ENCODE data around the gene GON4L.
"Not testable (repeated sequence)": the region's sequence is repeated elsewhere in the genome, so short reads cannot be mapped to it uniquely, and the experiment has no call there.

GON4L gene

DNA sequence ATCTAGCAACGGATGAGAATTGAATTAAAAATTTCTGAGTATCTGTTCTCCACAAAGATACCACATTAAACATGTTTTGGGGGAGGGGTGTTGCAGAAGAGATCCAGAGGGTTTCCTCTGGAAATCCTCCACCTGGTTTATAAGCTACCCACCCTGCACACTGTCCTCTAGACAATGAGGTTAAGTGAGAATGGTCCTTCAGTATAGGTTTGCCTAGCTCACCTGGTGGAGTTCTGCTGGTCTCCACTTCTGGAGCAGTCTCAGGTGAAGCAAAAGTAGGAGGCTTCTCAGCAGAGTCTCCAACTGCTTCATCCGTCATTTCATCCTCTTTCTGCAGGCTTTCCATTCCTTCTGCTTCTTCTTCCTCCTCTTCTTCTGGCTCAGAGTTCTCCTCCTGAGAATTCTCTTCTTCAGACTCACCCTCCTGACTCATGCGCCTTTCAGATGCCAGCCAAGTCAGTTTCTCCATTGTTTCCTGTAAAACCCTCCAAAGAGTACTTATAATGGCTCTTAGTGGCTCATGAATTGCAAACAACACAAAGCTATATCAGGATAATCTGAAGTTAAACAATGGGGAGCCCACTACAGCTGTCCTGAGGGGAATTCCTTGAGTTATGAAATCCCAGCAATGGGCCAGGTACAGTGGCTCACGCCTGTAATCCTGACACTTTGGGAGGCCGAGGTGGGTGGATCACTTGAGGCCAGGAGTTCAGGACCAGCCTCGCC lies 93.8 kb downstream of the GON4L start:
- H3K27me3 Mint-ChIP-seq (ENCODE audit: low read depth, poor library complexity); H3K27ac Mint-ChIP-seq; H3K4me3 Mint-ChIP-seq; H3K9me3 Mint-ChIP-seq; DNase-seq: not testable (repeated sequence)
- Mint-ChIP-seq H3K36me3 (ENCODE audit: low read depth) (peaks cover 66% of the 10 kb centered on the region), H3K4me1 (peaks cover 11% of the 10 kb centered on the region)

DNA sequence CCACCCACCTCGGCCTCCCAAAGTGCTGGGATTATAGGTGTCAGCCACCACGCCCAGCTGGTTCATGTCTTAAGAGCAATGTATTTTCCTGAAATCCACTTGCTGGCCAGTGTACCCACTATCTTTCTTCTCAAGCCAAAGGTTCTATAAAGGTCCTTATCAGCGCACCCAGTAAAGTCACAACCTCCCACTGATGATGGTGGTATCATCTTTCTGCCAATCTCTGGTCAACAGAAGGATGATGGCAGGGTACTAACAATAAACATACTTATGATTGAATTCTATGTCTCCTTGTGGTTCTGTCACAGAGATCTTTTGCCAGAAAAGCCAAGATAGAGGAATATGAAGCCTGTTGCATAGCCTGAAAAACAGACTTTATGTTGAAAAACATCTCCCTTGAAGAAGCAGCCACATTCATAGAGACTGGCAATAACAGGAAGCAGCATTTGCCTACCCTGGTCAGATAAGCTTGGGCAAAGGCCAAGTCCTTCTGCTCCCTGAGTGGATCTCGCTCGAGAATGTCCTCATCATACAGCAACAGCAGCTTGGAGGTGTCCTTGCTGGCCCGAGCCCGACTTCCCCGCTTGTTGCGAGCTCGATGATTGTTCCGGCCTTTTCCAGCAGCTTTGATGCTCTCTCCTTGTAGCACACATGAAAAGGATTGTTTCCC lies 95.1 kb downstream of the GON4L start:
- H3K27me3 Mint-ChIP-seq (ENCODE audit: low read depth, poor library complexity) = no peaks in the 10 kb centered on the region
- no peaks in the 10 kb centered on the region for H3K9me3 Mint-ChIP-seq
- H3K36me3 Mint-ChIP-seq (ENCODE audit: low read depth) = peaks cover 68% of the 10 kb centered on the region
- no peak overlapping the region for H3K4me3 Mint-ChIP-seq
- H3K4me1 Mint-ChIP-seq = peaks cover 11% of the 10 kb centered on the region
- DNase-seq = no peak
- H3K27ac Mint-ChIP-seq = no peak overlapping the region
- TF ChIP-seq, protein P1, sequence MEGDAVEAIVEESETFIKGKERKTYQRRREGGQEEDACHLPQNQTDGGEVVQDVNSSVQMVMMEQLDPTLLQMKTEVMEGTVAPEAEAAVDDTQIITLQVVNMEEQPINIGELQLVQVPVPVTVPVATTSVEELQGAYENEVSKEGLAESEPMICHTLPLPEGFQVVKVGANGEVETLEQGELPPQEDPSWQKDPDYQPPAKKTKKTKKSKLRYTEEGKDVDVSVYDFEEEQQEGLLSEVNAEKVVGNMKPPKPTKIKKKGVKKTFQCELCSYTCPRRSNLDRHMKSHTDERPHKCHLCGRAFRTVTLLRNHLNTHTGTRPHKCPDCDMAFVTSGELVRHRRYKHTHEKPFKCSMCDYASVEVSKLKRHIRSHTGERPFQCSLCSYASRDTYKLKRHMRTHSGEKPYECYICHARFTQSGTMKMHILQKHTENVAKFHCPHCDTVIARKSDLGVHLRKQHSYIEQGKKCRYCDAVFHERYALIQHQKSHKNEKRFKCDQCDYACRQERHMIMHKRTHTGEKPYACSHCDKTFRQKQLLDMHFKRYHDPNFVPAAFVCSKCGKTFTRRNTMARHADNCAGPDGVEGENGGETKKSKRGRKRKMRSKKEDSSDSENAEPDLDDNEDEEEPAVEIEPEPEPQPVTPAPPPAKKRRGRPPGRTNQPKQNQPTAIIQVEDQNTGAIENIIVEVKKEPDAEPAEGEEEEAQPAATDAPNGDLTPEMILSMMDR (IDR thresholded peaks at IDR 0.05) = no peak

DNA sequence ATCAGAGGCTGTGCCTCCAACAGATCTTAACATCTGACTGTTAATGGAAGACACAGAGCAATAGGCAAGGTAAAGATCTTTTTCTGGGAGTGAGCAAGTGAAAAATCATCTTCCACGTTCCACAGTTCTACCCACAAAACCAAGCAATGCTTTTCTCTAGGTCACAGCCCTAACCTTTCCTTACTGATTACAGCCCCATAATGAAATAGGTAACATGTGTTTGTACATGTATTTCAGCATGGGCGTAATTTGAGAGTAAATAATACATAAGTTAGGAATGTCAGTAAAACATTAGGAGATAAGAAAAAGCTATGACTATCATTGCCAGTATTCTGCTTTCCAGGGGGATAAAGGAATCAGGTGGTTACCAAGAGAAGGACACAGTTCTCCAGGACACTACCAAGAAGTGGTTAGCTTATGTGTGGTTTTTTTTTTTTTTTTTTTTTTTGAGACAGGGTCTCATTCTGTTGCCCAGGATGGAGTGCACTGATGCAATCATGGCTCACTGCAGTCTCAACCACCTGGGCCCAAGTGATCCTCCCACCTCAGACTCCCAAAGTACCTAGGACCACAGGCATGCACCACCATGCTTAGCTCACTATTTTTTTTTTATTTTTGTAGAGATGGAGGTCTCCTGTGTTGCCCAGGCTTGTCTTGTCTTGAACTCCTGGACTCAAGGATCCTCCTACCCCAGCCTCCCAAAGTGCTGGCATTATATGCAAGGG lies 96.1 kb downstream of the GON4L start:
- Mint-ChIP-seq H3K4me1 (peaks cover 8% of the 10 kb centered on the region), H3K27ac (peak overlapping the region; percentile 10), H3K36me3 (ENCODE audit: low read depth) (peaks cover 67% of the 10 kb centered on the region), H3K27me3 (ENCODE audit: low read depth, poor library complexity) (no peaks in the 10 kb centered on the region), H3K9me3 (no peaks in the 10 kb centered on the region), H3K4me3 (no peak overlapping the region)
- no peak for DNase-seq
- TF ChIP-seq, protein P1 (IDR thresholded peaks at IDR 0.05) = no peak

DNA sequence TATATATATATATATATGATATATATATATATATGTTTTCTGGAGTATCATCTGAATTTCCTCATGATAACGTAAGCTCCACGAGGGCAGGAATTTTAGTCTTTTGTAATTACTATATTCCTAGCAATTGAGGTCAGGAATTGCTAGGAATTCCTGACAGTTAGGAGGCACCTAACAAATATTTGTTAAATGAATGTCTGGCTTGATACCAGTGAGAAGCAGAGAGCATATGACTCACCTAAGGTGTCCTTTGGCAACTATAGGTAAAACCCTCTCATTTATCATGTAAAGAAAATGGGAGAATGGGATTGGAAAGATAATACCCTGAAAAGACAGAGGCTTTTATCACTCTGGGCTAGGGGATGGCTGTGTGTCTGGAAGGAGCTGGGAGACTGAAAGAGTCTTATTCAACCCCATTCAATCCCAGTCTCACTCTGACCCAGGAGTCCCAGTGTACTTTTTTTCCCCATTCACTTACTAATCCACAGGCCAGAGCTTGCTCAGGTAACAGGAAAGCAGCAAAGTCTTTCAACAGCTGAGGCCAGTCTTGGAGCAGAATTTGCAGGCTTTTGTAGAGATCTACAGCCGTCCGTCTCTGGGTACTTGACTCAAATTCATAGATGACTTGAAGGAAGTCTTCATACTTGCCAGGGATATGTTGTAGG lies 96.9 kb downstream of the GON4L start:
- Mint-ChIP-seq H3K9me3 (no peaks in the 10 kb centered on the region), H3K27ac (peak overlapping the region; percentile 10), H3K36me3 (ENCODE audit: low read depth) (peaks cover 66% of the 10 kb centered on the region), H3K4me3 (no peak overlapping the region), H3K27me3 (ENCODE audit: low read depth, poor library complexity) (no peaks in the 10 kb centered on the region), H3K4me1 (no peaks in the 10 kb centered on the region)
- no peak for DNase-seq
- TF ChIP-seq, protein P1 (IDR thresholded peaks at IDR 0.05) = no peak

DNA sequence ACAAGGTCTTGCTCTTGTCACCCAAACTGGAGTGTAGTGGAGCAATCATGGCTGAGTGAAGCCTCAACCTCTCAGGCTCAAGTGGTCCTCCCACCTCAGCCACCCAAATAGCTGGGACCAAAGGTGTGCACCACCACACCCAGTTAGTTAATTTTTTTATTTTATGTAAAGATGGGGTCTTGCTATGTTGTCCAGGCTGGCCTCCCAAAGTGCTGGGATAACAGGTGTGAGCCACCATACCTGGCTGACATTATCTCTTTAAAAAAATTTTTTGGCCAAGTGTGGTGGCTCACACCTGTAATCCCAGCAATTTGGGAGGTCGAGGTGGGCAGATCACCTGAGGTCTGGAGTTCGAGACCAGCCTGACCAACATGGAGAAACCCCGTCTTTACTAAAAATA lies 98.0 kb downstream of the GON4L start:
- not testable (repeated sequence) for H3K9me3 Mint-ChIP-seq; DNase-seq; H3K4me3 Mint-ChIP-seq; H3K27ac Mint-ChIP-seq; H3K27me3 Mint-ChIP-seq (ENCODE audit: low read depth, poor library complexity); H3K4me1 Mint-ChIP-seq
- H3K36me3 Mint-ChIP-seq (ENCODE audit: low read depth) = peaks cover 64% of the 10 kb centered on the region

DNA sequence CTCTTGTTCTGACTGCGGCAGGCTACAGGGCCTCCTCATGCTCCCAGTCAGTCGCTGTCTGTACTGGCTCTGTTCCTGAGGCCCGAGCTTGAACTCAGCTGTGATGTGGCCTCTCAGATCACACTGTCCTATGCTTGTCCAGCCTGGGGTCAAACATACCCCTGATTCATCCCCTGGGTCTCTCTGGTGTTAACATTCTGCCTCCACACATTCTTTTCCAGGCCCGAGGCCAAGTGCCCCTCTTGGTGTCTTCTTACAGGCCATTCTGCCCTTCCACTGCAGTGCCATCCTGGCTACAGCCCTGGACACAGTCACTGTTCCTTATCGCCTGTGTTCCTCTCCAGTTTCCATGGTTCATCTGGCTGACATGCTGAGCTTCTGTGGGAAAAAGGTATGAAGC lies 108.9 kb downstream of the GON4L start:
- DNase-seq; H3K27me3 Mint-ChIP-seq (ENCODE audit: low read depth, poor library complexity); H3K9me3 Mint-ChIP-seq; H3K4me1 Mint-ChIP-seq; H3K27ac Mint-ChIP-seq; H3K4me3 Mint-ChIP-seq: not testable (repeated sequence)
- H3K36me3 Mint-ChIP-seq (ENCODE audit: low read depth) = peaks cover 32% of the 10 kb centered on the region

DNA sequence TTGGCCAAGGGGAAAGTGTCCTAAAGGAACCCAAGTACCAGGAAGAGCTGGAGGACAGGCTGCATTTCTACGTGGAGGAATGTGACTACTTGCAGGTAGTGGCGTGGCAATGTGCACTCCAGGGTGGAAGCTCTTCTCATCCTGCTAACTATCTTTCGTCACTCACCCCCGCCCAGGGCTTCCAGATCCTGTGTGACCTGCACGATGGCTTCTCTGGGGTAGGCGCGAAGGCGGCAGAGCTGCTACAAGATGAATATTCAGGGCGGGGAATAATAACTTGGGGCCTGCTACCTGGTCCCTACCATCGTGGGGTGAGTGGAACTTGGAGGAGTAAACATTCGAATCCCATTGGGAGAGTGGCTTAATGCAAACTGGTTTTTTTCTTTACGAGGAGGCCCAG lies 109.4 kb downstream of the GON4L start:
- not testable (repeated sequence) for H3K27ac Mint-ChIP-seq; H3K27me3 Mint-ChIP-seq (ENCODE audit: low read depth, poor library complexity); H3K9me3 Mint-ChIP-seq; H3K4me3 Mint-ChIP-seq; DNase-seq; H3K4me1 Mint-ChIP-seq
- H3K36me3 Mint-ChIP-seq (ENCODE audit: low read depth) = peaks cover 29% of the 10 kb centered on the region

DNA sequence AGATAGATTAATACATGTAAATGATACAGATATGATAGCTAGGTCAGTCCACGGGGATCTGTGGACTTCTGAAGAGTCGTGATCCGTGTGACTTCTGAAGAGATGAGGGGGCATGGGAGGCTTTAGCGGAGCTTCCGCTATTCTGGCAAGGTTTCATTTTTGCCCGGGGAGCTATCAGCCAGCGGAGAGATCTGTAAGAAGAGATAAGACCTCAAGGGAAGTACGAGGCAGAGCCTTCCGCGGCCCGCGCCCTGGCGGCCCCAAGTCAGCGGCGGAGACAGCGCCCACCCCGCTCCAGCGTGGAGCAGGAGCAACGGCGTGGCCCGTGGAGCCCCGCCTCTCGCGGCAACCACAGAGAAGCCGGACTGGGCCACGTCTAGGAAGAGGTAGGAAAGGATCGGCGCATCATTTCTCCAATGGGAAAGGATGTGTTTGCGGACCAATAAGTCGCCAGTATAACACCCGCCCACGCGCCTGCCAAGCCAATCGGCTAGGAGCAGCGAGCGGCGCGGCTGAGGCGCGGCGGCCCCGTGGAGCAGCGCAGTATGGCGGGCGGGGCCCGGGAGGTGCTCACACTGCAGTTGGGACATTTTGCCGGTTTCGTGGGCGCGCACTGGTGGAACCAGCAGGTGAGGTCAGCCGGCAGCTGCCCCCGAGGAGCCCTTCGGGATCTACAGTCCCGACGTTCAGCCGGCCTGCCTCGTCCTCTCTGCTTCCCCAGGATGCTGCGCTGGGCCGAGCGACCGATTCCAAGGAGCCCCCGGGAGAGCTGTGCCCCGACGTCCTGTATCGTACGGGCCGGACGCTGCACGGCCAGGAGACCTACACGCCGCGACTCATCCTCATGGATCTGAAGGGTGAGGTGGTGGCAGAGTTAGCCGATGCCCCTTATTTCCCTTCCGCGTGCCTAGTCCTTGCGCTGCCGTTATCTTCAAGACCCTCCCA lies 111.5 kb downstream of the GON4L start:
- H3K27ac Mint-ChIP-seq; H3K9me3 Mint-ChIP-seq; H3K4me1 Mint-ChIP-seq; H3K27me3 Mint-ChIP-seq (ENCODE audit: low read depth, poor library complexity): not testable (repeated sequence)
- DNase-seq = peak; percentile 91
- Mint-ChIP-seq H3K36me3 (ENCODE audit: low read depth) (peaks cover 14% of the 10 kb centered on the region), H3K4me3 (peak overlapping the region; percentile 91)

Data from nephron progenitor cell (in vitro differentiated cells).